HG03060 (cell line): ENCODE data around the gene PLB1.

Source experiments
- ATAC-seq: cut with Tn5 transposase; IDR thresholded peaks from one replicate; pipeline ENCODE4 v1.9.1; 2021; ENCODE audit warnings: low read depth, moderate number of reproducible peaks; ENCODE audit not compliant: unreplicated experiment

PLB1 gene

GRCh38 chr2:28623582-28624405, 127.9 kb downstream of the PLB1 start:
- no peak for ATAC-seq

- no peak for ATAC-seq
Measured at GRCh38 chr2:28624436-28624792, 128.6 kb downstream of the PLB1 start.

- no peak for ATAC-seq
Measured at GRCh38 chr2:28624793-28625701, 129.2 kb downstream of the PLB1 start.

- ATAC-seq = no peak
Measured at GRCh38 chr2:28626376-28626775, 130.5 kb downstream of the PLB1 start.

DNA sequence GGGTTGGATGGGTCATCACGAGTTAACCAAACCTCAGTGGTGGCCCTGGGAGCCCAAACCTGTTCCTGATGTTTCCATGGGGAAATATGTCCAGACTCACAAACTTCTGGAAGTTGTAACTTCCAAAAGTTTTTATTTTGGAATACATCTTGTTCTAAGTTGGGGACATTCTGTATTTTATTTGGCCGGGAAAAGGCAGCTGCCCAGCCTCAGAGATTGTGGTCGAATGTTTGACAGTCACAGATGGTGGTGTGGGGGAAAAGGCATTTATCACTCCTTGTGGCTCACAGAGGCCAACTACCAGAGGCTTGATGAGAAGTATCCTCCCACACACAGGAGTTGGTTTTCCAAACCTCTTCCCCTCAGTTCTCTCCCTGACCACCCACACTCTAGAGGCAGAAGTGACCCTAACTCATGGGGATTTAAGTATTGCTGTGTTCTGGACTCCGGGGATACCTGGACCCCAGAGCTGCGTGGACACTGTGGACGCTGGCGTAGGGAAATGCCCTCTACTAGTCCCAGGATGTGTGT, 131.1 kb downstream of the PLB1 start:
- ATAC-seq = no peak

- no peak for ATAC-seq
Measured at GRCh38 chr2:28627722-28628480, 132.0 kb downstream of the PLB1 start.

DNA sequence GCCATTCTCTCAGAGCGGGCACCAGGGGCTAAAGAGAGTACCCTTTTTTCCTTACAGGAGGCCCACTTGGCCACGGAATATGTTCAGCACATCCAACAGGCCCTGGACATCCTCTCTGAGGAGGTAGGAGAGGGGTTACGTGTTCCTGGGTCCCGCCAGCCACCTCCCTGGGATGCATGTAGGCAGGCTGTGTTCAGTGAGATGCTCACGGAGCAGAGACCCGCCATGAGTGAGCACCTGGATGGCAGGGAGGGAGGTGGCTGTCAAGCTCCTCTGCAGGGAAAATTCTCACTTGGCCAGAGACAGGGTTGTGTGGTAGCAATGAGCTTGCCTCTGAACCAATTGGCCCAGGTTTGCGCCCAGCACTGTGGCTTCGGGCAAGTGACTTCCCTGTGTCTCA, 132.6 kb downstream of the PLB1 start:
- no peak for ATAC-seq

- ATAC-seq = no peak
Measured at GRCh38 chr2:28628987-28629386, 133.1 kb downstream of the PLB1 start.

DNA sequence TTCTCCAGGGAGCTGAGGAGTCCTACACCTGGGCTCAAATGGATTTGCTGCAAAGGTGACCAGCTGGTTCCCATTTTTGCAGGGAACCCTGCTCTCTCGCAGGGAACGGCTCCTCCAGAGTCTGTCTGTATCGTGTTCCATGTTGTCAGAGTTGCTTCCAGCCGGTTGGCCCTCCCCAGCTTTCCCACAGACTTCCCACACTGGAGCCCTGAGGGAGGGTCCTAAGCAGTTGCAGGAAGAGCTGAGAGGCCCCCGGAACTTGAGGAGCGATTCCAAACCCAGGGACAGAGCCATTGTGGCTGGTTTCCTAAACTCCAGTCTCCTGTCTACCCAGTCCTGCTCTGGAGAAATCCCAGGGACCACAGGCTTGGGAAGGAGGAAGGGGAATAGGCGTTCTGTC, 134.1 kb downstream of the PLB1 start:
- ATAC-seq = no peak

GRCh38 chr2:28630341-28630740, 134.5 kb downstream of the PLB1 start:
- no peak for ATAC-seq

- no peak for ATAC-seq
Measured at GRCh38 chr2:28631514-28632206, 135.8 kb downstream of the PLB1 start.

GRCh38 chr2:28632791-28633190, 136.9 kb downstream of the PLB1 start:
- no peak for ATAC-seq

- ATAC-seq = no peak
Measured at GRCh38 chr2:28633204-28633603, 137.3 kb downstream of the PLB1 start.

- ATAC-seq = no peak
Measured at GRCh38 chr2:28633746-28634145, 137.9 kb downstream of the PLB1 start.

- ATAC-seq = no peak
Measured at GRCh38 chr2:28635191-28635611, 139.3 kb downstream of the PLB1 start.

DNA sequence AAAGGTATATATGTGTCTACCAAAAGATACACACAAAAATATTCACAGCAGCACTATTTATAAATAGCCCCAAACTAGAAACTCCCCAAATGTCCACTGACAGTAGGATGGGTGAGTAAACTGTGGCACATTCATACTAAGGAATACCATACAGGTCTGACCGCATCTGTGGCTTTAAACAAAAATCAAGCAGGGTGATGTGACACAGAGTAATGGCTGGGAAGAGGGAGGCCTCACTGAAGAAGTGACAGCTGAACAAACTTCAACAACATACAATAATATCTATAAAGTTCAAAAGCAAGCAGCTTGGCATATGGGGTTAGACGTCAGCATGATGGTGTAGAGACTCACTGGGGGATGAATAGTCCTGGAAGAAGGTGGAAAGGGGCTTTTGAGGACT, 140.6 kb downstream of the PLB1 start:
- no peak for ATAC-seq

DNA sequence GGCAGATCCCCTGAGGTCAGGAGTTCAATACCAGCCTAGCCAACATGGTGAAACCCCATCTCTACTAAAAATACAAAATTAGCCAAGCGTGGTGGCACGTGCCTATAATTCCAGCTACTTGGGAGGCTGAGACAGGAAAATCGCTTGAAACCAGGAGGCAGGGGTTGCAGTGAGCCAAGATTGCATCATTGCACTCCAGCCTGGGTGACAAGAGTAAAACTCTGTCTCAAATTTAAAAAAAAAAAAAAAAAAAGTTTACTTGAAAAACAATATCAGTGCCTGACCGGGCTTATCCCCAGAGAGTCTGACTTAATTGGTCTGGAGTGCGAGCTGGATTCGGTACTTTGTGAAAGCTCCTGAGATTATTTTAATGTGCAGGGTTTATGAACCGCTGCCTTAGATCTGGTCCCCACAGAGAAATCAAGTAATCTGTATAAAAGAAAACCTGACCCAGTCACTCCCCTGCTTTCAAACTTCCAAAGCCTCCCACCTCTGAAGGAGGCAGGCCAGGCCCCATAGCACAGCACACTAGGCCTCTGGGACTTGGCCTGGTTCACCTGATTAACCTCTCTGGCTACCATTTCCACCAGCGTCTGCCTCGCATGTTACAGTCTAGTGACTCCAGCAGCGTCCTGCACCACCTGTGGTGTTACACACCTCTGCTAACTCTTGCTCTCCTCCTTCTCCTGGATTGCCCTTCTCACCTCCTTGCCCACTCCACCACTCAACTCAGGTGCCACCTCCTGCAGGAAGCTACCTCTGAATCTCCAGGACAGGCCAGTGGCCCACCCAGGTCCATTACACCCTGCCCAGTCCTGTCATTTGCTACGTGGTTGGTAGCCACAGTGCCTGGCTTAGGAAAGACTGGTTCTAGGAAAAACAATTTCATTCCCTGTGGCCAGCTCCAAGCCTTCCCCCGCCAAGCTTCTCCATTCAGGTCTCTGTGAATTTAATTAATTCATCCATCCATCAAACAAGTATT, 141.5 kb downstream of the PLB1 start:
- no peak for ATAC-seq

GRCh38 chr2:28638102-28638501, 142.2 kb downstream of the PLB1 start:
- no peak for ATAC-seq

- ATAC-seq = no peak
Measured at GRCh38 chr2:28639092-28639691, 143.3 kb downstream of the PLB1 start.
